Measurements from ENCODE around the gene NAT10. TPM values are rescaled to one million over a fixed set of nuclear protein-coding genes. Genes with fewer than 3 reads are reported as not detected.
A peak's percentile ranks its signal among the peaks of the same experiment; 100 is the strongest.

Gene NAT10
- total RNA-seq, 1 donor, result 20.6 TPM

GRCh38 chr11:34165786-34166555 lies 60.5 kb downstream of the NAT10 start:
- Histone ChIP-seq H3K27ac (ENCODE audit: low read depth, low read length) (no peak overlapping the region), H3K9me3 (ENCODE audit: low read depth, low read length) (no peaks in the 10 kb centered on the region), H3K36me3 (ENCODE audit: insufficient read depth, low read length) (no peaks in the 10 kb centered on the region), H4K20me1 (ENCODE audit: insufficient read depth, low read length) (peaks cover 14% of the 10 kb centered on the region), H3K4me2 (ENCODE audit: insufficient read depth, low read length) (no peak overlapping the region), H3K79me2 (ENCODE audit: insufficient read depth, low read length) (no peaks in the 10 kb centered on the region), H3K4me3 (ENCODE audit: insufficient read depth, low read length) (no peak overlapping the region), H3K27me3 (ENCODE audit: insufficient read depth, low read length) (no peaks in the 10 kb centered on the region), H2AFZ (ENCODE audit: low read length) (no peak overlapping the region), H3K4me1 (ENCODE audit: insufficient read depth, low read length) (no peaks in the 10 kb centered on the region)
- peak; percentile 87 for DNase-seq (ENCODE audit: insufficient read length, low spot score, missing footprints)
- TF ChIP-seq, protein P1, sequence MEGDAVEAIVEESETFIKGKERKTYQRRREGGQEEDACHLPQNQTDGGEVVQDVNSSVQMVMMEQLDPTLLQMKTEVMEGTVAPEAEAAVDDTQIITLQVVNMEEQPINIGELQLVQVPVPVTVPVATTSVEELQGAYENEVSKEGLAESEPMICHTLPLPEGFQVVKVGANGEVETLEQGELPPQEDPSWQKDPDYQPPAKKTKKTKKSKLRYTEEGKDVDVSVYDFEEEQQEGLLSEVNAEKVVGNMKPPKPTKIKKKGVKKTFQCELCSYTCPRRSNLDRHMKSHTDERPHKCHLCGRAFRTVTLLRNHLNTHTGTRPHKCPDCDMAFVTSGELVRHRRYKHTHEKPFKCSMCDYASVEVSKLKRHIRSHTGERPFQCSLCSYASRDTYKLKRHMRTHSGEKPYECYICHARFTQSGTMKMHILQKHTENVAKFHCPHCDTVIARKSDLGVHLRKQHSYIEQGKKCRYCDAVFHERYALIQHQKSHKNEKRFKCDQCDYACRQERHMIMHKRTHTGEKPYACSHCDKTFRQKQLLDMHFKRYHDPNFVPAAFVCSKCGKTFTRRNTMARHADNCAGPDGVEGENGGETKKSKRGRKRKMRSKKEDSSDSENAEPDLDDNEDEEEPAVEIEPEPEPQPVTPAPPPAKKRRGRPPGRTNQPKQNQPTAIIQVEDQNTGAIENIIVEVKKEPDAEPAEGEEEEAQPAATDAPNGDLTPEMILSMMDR (IDR thresholded peaks at IDR 0.05; ENCODE audit: extremely low read depth, low read depth, low read length), result no peak

- Histone ChIP-seq H3K4me3 (ENCODE audit: insufficient read depth, low read length) (no peak overlapping the region), H3K36me3 (ENCODE audit: insufficient read depth, low read length) (no peaks in the 10 kb centered on the region), H4K20me1 (ENCODE audit: insufficient read depth, low read length) (peaks cover 10% of the 10 kb centered on the region), H3K27me3 (ENCODE audit: insufficient read depth, low read length) (no peaks in the 10 kb centered on the region), H3K4me2 (ENCODE audit: insufficient read depth, low read length) (no peak overlapping the region), H3K4me1 (ENCODE audit: insufficient read depth, low read length) (no peaks in the 10 kb centered on the region), H3K79me2 (ENCODE audit: insufficient read depth, low read length) (no peaks in the 10 kb centered on the region), H2AFZ (ENCODE audit: low read length) (no peak overlapping the region), H3K9me3 (ENCODE audit: low read depth, low read length) (no peaks in the 10 kb centered on the region), H3K27ac (ENCODE audit: low read depth, low read length) (no peak overlapping the region)
- DNase-seq (ENCODE audit: insufficient read length, low spot score, missing footprints), result peak; percentile 86
- TF ChIP-seq, protein P1 (IDR thresholded peaks at IDR 0.05; ENCODE audit: extremely low read depth, low read depth, low read length), result no peak
Measured at GRCh38 chr11:34166806-34167740, 61.6 kb downstream of the NAT10 start.

GRCh38 chr11:34167961-34168360 lies 62.5 kb downstream of the NAT10 start:
- no peaks in the 10 kb centered on the region for H3K36me3 ChIP-seq (ENCODE audit: insufficient read depth, low read length)
- TF ChIP-seq, protein P1 (IDR thresholded peaks at IDR 0.05; ENCODE audit: extremely low read depth, low read depth, low read length), result no peak
- no peak overlapping the region for H2AFZ ChIP-seq (ENCODE audit: low read length)
- no peaks in the 10 kb centered on the region for H3K4me1 ChIP-seq (ENCODE audit: insufficient read depth, low read length)
- H3K4me3 ChIP-seq (ENCODE audit: insufficient read depth, low read length), result no peak overlapping the region
- DNase-seq (ENCODE audit: insufficient read length, low spot score, missing footprints), result peak; percentile 65
- H3K27ac ChIP-seq (ENCODE audit: low read depth, low read length), result no peak overlapping the region
- no peaks in the 10 kb centered on the region for H3K9me3 ChIP-seq (ENCODE audit: low read depth, low read length)
- H3K79me2 ChIP-seq (ENCODE audit: insufficient read depth, low read length), result no peaks in the 10 kb centered on the region
- H3K27me3 ChIP-seq (ENCODE audit: insufficient read depth, low read length), result no peaks in the 10 kb centered on the region
- H4K20me1 ChIP-seq (ENCODE audit: insufficient read depth, low read length), result peaks cover 8% of the 10 kb centered on the region
- H3K4me2 ChIP-seq (ENCODE audit: insufficient read depth, low read length), result no peak overlapping the region

Measured in osteoblast (primary cell).